Coronary artery (tissue), 2 donors: ENCODE results near the gene AFF3.

ENCODE experiments used
- DNase-seq: peaks from one replicate; pipeline ENCODE4 v3.0.0-alpha.2; 2017; ENCODE audit warnings: low spot score
- H3K27ac ChIP-seq, 2 donors: fragments of 200-600 bp; sonication (generic); one replicate each; pipeline ENCODE4 v1.5.1; 2016 to 2019
- H3K4me3 ChIP-seq: fragments of 200-600 bp; sonication (generic); 2 replicates; pipeline ENCODE4 v1.5.1; 2016; ENCODE audit warnings: mild to moderate bottlenecking, moderate library complexity
- TF ChIP-seq, protein P1 (sequence below): fragments of 200-600 bp; sonication (generic); IDR thresholded peaks from one replicate; pipeline ENCODE4 v1.5.1; 2019; ENCODE audit warnings: antibody characterized with exemption

The AFF3 gene

DNA sequence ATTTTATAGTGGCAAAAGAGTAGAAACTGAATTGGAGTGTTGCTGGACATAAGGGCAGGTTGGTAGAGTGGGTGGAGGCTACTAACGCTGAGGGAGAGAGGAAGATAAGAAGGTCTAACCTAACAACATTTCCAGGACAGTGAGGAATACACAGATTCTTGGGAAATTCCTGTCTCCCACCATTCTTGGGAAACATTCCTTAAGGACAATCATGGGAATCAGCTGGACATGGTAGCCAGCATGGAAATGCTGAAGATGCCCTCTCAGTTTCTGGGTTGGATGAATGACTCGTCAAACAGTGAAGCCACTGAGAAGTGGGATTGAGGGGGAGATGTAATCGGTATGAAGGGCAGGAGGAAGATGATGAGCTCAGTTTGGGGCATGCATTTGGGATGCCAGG is 265.4 kb downstream of the AFF3 start:
- TF ChIP-seq, protein P1, sequence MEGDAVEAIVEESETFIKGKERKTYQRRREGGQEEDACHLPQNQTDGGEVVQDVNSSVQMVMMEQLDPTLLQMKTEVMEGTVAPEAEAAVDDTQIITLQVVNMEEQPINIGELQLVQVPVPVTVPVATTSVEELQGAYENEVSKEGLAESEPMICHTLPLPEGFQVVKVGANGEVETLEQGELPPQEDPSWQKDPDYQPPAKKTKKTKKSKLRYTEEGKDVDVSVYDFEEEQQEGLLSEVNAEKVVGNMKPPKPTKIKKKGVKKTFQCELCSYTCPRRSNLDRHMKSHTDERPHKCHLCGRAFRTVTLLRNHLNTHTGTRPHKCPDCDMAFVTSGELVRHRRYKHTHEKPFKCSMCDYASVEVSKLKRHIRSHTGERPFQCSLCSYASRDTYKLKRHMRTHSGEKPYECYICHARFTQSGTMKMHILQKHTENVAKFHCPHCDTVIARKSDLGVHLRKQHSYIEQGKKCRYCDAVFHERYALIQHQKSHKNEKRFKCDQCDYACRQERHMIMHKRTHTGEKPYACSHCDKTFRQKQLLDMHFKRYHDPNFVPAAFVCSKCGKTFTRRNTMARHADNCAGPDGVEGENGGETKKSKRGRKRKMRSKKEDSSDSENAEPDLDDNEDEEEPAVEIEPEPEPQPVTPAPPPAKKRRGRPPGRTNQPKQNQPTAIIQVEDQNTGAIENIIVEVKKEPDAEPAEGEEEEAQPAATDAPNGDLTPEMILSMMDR = no peak
- Histone ChIP-seq H3K4me3 (no peak overlapping the region), H3K27ac (no peak overlapping the region)
- DNase-seq = no peak

DNA sequence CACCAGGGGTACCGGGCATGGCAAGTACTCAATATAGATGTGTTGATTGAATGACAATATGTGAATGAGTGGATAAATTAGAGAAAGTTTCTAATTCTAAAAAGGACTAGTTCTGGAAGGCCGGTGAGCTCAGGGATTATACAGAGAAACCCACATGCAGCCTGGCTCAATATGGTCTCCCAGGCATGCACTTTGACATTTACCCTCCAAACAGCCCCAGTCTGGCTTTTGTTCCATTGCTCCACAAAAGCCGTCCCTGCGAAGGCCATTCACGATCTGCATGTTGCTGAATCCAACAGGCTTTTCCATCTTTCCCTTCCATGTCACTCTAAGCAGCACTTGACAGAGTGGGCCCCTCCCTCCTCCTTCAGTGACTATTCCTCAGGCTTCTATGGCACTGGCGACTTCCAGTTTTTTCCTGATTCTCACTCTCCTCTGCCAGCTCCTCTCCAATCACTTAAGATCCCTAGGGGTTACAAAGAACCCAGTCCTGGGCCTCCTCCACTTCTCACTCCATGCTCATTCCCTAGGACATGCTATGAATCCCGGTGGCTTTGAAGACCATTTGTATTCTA is 266.7 kb downstream of the AFF3 start:
- Histone ChIP-seq H3K27ac (no peak overlapping the region), H3K4me3 (no peak overlapping the region)
- TF ChIP-seq, protein P1 = no peak
- DNase-seq = no peak

DNA sequence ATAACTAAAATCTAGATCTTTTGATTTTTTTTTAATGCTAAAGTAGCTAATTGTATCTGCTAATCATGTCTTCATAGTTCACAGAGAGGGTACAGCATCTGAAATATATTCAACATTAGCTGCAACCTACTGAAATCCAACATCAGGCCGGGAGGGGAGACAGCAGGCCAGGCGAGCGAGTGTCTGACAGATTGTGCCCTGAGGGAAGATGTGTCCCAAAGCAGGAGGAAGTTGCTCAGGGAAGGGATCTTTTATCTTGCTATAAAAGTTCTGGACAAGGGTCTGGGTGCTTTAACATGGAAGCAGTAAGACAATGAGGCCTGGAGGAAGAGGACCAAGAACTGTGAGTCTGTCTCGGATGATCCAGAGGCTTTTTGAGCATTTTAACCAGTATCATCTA is 274.1 kb downstream of the AFF3 start:
- no peak overlapping the region for H3K4me3 ChIP-seq
- H3K27ac ChIP-seq = no peak overlapping the region
- TF ChIP-seq, protein P1 = no peak
- DNase-seq = no peak

DNA sequence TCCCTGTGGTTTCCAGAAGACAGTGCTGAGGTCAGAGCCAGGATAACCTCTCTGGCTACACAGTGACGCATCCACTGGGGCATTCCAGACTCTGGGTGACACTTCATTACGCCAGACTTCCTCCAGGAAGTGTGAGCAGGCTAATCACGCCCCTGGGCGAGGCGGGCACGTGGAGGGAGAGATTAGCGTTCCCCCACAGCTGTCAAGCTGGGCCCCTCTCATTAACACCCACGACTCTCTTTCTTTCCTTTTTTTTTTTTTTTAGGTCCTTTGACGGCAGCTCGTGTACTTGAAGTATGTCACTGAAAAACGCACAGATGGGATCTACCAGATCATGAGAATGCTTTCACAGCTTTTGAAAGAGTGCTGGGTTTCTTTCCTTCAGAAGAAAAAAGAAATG is 274.6 kb downstream of the AFF3 start:
- TF ChIP-seq, protein P1 = no peak
- no peak for DNase-seq
- H3K27ac ChIP-seq = no peak overlapping the region
- H3K4me3 ChIP-seq = no peak overlapping the region

DNA sequence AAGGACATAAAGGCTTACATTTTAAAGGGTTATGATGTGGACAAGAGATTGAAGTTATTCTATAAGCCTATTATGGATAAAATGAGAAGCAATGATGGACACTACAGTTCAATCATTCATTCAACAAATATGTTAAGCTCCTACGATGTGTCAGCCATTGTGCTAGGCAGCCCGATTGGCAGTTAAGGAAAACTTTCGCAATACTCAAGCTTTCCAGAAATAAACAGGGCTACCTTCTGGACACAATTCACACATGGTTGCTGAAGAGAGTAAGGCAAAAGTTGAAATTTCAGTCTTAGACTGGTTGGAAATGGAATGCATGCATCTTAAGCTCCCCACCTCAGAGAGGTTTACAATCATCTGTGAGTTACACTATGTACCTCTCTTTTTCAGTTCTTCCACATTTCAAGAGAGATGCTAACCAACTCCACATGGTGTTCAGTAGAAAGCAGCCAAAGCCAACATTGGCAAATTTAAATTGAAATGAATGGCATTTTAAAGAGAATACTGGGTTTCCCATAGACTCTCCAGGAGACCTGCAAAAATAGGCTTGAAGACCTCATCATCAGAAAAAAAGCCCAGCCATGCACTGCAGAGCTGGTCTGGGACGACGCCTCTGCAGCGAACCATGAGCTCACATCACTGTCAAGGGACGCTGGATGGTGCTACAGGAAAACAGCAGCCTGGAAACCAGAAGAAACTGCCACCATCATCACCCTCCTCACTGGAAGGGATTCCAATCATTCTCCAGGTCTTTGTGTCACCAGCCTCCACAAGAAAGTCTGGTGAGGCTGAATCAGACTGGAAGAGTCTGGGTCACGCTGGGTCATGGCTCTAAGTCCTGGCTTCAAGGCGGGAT is 276.3 kb downstream of the AFF3 start:
- DNase-seq = no peak
- TF ChIP-seq, protein P1 = no peak
- Histone ChIP-seq H3K4me3 (no peak overlapping the region), H3K27ac (no peak overlapping the region)

DNA sequence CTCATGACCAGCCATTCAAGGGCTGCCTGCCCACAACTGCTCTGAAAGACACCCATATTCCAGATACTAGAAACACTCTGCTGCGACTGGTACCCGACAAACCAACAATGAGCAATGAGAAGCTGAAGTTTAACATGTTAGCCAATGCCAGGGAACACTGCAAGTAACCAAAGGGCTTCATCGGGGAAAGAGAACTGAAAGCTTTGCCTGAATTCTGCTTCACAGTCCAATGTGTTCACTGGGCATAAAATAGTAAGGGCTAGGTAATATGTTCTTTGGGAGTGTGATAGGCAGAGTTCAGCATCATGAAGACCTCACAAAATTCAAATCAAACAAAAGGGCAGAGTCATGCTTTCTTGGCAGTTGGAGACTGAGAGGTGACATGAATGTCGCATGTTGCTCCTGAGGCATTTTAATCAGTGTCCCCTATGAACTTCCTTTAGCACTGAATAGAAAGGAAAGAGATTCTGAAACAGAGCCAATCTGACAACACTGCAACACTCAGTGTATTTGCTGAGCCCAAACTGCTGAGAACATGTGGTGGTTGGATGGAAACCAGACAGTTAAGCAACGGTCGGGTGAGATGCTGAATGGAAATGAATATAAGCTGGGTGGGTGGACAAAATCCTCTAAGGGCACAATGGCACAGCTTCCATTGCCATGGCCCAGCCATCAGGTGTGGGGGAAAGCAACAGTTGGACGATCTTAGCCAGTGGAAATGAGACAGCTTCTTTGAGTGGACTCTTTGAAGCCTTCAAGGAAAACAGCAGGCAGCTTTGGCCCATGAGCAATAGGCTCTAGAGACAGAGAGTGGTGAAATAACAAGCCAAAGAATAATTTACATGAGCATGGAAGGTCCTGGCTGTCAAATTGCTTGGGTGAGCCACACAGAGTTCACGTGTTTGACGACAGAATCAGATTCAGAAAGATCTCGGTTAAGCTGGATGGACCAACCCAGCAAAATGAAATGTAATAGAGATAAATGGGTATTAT is 277.5 kb downstream of the AFF3 start:
- TF ChIP-seq, protein P1 = no peak
- H3K4me3 ChIP-seq = no peak overlapping the region
- no peak for DNase-seq
- no peak overlapping the region for H3K27ac ChIP-seq
